HG02642 (cell line): ENCODE data around the gene RAB1B.

Experiments used
- ATAC-seq: cut with Tn5 transposase; IDR thresholded peaks from one replicate; pipeline ENCODE4 v1.9.1; 2021; ENCODE audit warnings: mild to moderate bottlenecking; ENCODE audit not compliant: unreplicated experiment, poor library complexity

Gene RAB1B

DNA sequence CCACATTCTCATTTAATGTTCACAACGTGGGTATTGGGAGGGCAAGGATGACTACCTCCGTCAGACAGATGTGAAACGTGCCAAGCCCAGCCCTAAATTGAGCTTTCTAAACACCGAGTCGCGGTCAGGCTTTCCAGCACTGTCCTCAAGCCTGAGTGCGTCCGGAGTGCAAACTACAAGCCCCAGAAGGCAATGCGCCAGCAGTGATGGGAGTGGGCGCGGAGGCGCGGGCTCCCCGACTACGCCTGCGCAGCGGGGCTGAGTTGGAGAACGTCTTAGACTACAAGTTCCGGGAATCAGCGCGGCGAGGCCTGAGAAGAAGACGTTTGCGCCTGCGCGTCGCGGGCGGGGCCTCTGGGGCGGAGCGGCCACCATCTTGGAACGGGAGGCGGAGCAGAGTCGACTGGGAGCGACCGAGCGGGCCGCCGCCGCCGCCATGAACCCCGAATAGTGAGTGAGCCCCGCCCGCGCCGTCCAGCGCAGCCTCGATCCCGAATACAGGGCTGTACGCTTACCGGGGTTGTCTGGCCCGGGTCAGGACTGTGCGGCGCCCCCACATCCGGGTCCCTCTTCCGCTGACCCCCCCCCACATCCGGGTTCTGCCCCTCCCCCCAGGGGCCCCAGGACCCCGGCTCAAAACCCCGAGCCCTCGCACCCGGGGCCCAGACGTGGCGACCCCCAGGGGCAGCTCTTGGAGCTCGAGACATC, at the start of gene RAB1B:
Gene RAB1B, plus strand, starts transcription at position 396 of the 708 bp plus-strand sequence. Its CDS starts 41 bp downstream, at position 437.
- ATAC-seq: peak; percentile 77

DNA sequence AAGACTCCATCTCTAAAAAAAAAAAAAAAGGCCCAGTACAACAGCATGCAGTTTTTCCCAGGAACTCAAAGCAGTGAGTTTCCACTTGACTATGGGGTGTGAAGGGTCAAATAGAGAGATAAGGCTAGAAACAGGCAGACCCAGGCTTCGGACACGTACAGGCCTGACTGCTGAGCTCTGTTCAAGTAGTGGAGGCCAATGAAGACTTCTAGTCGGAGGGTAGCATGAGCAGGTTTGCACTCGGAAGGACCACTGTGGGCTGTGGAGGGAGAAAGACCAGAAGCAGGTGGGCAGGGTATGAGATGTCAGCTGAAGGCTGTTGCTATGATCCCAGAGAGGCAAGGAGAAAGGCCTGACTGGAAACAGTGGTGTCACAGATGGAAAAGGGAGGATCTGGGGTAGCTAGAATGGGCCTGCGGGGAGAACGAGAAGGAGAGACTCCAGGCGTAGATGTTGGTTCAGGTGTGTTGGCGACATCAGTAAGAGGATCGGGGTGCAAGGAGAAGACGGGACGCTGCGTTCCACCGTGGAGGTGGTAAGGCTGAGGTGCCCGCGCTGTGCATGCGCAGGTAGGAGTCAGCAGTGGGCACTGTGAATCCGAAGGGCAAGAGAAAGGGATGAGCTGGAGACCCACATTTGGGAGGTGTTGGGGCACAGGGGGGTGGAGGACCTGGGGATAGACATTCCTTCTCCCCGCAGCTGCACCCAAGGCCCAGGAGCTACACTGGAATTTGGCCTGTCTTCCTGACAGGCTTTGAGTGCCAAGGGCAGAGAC, 49.4 kb upstream of the RAB1B start:
- no peak for ATAC-seq

DNA sequence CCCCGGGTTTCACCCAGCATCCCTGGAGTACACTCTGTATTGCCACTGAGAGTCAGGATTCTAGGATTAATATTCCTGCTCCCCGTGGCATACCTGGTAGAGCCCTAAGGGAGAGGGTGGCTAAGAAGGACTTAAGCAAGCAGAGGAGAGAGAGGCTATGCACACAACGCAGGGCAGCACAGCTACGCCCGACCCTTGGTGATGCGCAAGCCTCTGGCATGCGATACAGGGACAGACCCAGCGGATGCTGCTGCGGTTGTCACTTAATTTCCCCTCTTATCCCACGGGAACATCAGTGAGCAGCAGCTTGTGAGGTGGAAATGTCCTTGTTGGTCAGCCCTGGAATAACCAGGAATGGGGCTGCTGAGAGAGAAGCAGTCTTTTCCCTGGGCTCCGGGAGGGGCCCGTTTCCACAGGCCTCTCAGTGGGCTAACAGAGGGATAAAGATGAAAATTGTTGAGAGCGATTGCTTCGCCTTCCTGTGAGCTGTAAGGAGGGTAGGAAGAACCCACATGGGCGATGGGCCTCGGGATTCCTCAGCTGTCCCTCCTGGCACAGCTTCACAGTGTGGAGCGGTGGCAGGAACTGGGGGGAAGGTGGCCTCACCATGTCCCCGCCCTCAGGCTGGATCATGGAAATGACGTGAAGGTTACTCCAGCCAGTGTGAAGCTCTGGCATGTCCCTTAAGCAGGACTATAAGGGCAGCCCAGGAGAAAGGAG, 48.4 kb upstream of the RAB1B start:
- no peak for ATAC-seq

DNA sequence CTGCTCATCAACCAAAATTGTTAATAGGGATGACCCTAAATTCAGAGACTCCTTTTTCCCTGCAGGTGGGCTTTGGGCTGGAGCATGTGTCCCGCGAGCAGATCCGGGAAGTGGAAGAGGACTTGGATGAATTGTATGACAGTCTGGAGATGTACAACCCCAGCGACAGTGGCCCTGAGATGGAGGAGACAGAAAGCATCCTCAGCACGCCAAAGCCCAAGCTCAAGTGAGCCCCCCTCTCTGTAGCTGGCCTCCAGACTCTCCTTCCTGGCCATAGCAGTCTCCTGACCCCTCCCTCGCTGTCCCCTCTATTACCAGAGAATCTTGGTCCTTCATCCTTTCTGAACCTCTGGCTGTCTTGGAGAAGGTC, 47.9 kb upstream of the RAB1B start:
- ATAC-seq: no peak

DNA sequence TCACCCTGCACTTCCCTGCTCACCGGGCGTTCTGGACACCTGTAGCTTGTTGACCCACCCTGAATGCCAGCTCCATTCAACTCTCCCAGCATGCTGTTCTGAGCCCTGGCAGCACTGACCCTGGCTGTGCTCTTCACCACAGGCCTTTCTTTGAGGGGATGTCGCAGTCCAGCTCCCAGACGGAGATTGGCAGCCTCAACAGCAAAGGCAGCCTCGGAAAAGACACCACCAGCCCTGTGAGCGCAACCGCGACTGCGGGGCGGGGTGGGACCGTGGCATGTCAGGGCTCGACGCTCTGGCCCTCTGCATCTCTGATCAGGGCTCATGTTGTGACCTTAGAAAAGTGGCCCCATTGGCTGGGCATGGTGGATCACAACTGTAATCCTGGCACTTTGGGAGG, 47.4 kb upstream of the RAB1B start:
- ATAC-seq: no peak

DNA sequence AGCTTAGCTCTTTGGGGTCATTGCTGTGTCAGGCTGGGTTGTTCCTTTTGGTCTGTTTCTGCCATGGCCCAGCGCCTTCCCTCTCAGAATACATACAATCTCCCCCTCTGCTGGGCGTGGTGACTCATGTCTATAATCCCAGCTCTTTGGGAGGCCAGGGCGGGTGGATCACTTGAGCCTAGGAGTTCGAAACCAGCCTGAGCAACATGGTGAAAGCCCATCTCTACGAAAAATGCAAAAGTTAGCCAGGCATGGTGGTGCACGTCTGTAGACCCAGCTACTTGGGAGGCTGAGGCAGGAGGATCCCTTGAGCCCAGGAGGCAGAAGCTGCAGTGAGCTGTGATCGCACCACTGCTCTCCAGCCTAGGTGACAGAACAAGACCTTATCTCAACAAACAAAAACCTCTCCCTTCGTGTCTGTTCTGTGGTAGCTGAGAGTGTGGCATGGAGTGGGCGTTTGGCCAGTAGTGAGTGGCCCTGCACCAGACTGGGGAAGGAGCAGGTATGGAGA, 46.7 kb upstream of the RAB1B start:
- no peak for ATAC-seq

DNA sequence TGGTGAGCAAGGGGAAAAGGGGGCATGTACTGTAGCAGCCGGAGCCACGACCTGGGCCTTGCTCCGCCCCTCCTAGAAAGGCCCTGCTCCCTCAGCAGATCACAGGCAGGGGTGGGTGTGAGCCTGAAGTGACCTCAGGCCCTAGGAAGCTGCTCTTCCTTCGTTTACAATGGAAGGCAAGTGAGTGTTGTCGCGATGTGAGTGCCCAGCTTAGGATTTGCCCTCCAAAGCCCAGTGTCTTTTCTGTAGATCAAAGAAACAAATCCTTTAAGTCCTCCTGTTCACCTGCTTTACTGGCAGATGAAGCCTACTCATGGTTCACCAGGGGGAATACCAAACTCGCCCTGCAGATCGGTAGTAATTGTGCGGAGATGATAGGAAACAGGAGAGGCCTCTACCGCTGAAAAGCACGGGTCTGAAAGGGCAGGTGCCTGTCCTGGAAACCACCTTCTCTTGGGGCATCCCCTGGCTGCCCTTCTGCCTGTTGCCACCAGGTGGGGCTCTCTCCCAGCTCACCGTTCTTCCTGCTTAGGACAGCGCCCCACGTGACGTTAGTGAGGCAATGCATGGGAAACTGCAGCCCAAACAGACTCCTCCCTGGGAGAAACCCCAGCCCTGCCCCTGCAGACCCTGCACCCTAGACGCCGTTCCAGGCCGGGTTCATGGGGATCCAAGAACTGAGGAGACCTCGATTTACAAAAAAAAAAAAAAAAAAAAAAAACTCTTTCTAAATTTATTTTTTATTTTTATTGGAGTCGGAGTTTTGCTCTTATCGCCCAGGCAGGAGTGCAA, 45.9 kb upstream of the RAB1B start:
- peak; percentile 89 for ATAC-seq

DNA sequence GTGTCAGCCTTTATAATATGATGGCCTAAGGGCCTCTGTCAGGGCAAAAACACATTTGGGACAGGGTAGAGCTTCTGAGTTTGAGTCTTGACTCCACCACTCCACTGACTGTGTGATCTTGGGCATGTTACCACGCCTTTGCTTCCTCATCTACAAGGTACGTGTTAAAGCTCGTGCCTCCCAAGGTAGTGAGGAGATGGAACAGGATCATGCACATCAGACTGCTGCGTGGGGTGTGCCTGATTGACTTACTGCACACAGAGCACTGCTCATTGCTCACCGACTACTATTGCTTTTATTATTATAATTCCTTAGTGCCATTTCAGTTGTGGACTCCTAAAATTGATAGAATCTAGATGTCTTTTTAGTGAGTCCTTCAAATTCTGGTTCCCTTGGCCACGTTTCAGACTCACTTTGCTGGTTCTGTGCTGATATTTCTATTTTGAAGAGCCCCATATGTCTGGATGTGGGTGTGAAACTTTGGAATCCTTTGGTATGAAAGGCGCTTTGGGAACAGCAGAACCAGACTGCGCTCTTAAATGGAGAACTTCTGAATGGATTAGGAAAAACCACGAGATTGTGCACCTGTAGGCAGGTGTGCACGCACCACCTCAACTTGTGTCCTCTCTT, 44.1 kb upstream of the RAB1B start:
- no peak for ATAC-seq

DNA sequence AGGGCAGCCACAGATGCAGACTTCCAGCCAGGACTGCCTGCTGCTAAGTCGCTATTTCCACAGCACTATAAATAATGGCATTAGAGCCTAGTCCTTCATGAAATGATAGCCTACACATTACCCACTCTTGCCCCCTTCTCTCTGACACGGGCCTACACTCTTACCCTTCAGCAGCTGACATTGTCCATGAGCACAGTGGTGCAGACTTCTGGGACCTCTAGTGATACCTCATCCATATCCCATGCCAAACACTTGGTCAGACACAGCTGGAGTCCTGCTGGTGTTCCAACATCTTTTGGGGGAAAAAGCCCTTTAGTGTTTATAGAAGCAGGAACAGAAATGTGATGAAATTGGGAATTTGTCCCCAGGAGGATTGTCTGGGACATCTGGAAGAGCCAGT, 43.4 kb upstream of the RAB1B start:
- ATAC-seq: no peak

DNA sequence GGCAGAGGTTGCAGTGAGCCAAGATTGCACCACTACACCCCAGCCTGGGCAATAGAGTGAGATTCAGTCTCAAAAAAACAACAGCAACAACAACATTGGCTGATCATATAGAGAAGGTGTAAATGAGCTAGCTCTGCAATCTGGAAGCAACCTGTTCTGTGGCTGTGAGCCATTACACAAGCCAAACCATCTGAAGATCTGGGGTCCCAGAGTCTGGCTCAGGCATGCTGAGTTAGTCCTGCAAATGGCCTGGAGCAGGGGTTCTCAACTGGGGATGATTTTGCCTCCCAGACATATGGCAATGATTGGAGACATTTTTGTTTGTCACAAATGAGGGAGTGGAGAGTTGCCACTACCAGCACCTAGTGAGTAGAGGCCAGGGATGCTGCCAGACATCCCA, 42.3 kb upstream of the RAB1B start:
- ATAC-seq: no peak

DNA sequence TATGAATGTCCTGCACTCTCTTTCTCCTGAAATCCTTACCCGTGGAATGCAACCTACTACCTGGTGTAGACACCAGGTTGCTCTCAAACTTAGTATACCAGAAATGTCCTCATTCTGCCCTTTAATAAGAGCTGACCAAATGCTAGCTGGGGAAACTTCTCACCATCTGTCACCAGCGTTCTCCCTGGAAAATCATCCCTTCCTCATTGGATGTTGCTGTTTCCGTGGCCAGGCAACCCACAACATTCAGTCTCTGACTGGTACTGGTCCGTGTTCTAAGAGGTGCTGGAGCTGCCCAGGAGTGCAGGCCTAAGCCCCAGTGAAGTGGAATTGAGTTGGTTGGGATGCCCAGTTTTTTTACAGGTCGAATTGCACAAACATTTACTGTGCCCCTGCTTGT, 40.7 kb upstream of the RAB1B start:
- no peak for ATAC-seq

DNA sequence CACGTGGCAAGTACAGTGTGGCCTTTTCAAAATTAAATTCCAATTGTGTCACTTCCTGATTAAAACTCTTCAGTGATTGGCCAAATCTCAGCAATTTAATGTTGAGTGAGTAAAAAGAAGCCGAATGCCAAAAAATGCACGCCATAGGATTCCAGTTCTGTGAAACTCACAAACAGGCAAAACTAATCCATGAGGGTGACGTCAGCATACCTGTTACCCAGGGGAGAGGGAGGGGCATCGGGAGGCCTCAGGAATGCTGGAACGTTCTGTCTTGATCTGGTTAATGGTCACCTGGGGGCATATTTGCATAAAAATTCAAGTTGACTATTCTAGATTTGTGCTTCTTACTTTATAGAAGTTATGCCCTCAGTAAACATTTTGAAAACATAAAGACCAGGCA, 39.9 kb upstream of the RAB1B start:
- ATAC-seq: no peak

DNA sequence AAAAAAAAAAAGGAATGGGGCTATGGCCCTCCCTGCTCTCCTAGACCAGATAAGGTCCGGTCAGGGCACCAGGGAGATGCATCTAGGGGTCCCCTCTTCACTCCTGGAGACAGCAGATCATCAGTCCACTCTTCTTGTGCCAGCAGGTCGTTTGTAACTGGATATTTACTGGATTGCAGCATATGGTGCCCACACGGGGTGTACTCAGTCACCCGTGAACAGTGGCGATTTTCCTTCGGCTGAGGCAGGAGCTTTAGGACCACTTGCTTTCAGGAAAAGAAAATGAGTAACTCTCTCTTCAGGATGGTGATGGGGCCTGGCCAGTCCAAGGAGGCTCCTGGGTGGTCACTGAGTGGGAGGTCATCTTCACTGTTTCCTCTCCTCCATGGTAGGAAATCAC, 38.3 kb upstream of the RAB1B start:
- ATAC-seq: no peak

DNA sequence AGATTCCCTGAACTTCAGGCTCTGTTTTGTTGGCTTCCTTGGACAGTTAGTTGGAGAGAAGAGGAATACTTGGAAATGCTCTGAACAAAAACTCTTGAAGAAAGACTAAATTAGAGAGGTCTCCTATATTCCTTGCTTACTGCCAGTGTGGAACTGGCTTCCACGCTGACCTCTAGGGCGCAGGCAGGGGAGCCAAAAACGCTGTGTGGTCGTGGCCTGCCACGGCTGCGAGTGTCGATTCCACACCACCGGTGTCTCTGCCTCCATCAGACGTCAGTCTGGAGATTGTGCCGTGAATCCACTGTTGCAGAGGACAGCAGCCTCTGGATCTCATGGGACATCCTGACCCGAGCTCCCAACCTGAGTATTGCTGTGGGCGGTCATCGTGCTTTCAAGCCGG, 37.5 kb upstream of the RAB1B start:
- ATAC-seq: no peak

DNA sequence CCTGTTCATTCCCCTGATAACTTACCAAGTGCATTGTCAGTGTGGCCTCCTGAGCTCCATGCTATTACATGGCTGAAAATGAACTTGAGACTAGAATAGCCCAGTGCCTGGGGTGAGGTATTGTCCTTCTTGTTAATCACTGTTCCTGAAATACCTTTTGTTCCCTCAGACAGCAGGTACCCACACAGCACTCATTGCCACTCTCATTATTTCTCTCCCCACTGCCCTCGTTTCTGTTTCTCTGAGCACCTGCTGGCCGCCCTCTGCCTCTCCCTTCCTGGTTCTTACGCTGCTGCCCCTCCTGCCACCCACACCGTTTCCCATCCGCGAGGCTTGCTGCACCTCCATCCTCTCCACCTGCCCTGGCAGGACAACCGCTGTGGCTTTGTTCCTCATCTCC, 36.9 kb upstream of the RAB1B start:
- ATAC-seq: no peak

DNA sequence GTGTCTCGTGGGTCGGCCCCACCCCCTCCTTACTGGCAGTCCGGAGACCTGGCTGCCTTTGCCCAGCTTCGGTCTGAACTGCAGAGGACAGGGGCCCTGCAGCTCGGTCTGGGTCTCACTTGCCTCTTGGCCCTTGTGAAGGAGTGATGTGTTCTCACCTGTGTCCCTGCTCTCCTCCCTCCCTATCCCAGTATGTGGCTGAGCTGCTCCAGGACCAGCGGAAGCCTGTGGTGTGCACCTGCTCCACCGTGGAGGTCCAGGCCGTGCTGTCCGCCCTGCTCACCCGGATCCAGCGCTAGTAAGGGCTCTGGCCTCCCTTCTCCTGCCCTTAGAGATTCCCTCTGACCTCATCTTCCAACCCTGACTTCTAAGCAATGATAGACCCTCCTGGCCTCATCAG, 35.7 kb upstream of the RAB1B start:
- no peak for ATAC-seq

DNA sequence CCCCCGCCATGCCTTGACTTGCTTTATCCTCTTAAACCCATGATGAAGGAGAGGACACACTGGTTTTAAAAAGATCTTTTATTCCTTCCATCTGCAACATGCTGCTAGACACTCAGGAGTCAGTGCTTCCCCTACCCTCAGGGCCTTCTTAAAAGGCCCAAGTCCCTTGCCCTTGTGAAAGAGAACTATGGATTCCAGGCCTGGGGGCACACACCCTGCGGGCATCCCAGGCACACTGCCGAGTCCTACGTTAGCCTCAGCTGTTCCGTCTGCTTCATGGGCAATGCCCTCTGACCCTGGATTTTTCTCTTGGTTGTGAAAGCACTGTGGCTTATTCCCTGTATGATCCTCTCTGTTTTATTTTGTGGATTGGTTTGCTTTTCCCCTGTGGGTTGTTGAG, 35.1 kb upstream of the RAB1B start:
- no peak for ATAC-seq

DNA sequence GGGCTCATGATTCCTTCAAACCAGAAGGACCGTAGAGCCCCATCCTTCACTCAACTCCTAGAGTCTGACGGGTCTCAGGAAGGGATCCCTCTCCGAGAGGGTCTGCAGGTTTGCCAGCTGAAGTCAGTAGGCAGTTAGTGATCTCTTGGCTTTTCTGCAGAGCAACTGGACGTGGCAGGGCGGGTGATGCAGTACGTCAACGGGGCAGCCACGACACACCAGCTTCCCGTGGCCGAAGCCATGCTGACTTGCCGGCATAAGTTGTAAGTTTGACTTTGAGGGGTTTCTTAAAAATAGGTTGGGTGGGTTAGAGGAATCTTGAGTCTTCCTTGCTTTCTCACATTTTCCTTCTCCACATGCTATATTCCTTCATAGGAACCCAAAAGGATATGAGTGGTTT, 33.3 kb upstream of the RAB1B start:
- no peak for ATAC-seq

DNA sequence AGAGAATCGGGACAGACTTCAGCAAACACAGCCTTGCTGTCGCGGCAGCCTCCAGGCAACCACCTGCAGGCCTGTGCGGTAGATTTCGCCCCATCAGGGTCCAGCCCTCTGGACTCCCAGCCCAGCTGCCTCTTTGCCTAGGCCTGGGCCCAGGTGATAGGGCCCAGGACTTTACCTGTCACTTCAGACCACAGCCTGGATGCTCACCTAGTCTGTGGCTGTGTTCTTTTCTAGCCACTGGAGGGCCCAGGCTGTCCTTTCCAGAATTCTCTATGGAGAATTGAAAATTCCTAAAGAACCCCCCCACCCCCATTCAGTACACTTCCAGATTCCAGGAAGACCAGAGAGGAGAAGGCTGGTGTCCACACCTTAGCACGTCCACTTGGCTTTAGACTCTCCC, 30.6 kb upstream of the RAB1B start:
- ATAC-seq: no peak

DNA sequence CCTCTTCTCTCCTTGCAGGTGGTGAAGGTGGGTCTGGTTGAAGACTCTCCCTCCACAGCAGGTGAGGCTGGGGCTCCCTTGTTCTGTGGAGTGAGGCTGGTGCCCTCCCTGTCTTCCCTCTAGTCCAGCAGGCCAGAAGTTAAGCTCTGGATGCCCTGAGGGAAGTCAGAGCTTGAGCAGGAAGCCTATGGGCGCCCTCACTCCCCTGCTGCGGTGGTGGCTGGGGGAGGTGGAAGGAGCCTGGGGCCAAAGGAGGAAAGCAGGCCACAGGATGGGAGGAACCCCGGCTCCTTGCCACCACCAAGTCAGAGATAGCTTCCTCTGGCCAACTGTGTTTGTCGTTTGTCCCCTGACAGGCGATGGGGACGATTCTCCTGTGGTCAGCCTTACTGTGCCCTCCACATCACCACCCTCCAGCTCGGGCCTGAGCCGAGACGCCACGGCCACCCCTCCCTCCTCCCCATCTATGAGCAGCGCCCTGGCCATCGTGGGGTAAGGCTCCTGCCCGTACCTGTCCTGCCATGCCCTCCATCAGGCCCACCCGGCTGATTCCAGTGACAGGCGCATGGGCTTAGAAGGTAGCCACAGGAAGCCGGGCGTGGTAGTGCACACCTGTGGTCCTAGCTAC, 29.5 kb upstream of the RAB1B start:
- ATAC-seq: no peak
